GM12874 (cell line): ENCODE results near the gene MAP2K6.

Source experiments
- TF ChIP-seq, protein P1 (sequence below): IDR thresholded peaks from 2 replicates; pipeline ENCODE4 v1.5.1; 2011; ENCODE audit warnings: low read depth, mild to moderate bottlenecking, control low read depth, low read length, moderate library complexity; ENCODE audit not compliant: insufficient read depth

MAP2K6 gene

DNA sequence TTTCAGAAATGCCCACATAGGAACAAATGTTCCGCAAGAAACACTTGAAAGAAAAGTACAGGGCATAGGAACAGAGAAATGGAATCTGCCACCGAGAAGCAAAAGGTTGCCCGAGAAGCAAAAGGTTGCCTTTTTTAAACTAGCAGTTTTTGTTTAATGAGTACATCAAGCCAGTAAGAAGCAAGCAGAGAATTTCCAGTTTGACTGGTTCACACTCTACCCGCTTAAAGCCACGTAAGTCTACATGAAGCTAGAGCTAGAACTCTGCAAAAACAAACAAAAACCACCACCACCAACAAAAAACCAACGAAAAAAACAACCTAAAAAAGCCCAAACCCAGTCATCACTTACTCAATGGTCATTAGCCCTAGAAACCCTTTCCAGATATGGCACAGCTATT lies 144.3 kb downstream of the MAP2K6 start:
- TF ChIP-seq, protein P1, sequence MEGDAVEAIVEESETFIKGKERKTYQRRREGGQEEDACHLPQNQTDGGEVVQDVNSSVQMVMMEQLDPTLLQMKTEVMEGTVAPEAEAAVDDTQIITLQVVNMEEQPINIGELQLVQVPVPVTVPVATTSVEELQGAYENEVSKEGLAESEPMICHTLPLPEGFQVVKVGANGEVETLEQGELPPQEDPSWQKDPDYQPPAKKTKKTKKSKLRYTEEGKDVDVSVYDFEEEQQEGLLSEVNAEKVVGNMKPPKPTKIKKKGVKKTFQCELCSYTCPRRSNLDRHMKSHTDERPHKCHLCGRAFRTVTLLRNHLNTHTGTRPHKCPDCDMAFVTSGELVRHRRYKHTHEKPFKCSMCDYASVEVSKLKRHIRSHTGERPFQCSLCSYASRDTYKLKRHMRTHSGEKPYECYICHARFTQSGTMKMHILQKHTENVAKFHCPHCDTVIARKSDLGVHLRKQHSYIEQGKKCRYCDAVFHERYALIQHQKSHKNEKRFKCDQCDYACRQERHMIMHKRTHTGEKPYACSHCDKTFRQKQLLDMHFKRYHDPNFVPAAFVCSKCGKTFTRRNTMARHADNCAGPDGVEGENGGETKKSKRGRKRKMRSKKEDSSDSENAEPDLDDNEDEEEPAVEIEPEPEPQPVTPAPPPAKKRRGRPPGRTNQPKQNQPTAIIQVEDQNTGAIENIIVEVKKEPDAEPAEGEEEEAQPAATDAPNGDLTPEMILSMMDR: no peak

DNA sequence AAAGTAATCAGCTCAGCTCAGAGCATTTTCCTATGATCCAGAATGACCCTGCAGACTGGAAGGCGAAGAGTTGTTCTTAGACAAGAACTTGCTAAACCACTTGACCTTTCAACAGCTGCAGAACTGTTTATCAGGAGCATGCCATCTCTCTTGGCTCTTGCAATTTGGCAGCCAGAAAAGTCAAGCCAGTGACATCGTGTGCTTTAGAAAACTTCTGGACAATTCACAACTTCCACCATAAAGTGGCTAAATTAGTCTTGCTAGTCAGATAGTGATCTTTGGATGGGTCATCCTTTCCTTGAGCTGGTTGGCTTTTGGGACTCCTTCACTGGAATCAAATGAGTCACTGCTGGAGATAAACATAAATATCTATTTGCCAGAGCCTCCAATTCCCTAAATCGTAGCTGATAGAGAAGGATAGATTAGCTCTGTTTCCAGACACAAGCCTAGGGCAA lies 146.5 kb downstream of the MAP2K6 start:
- TF ChIP-seq, protein P1: no peak

DNA sequence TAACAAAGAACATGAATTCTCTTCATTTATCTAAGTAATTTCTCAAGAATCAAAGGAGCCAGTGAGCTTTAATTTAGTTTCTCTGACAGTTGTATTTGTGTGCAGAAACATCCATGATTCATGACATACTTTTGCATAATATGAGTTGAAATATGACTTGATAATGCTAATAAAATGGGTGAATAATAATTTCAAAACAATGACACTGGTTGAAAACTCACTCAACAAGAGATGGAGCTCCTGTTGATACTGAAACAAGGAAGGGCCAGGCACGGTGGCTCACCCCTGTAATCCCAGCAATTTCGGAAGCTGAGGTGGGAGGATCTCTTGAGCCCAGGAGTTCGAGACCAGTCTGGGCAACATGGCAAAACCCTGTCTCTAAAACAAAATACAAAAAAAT lies 147.0 kb downstream of the MAP2K6 start:
- TF ChIP-seq, protein P1: no peak

DNA sequence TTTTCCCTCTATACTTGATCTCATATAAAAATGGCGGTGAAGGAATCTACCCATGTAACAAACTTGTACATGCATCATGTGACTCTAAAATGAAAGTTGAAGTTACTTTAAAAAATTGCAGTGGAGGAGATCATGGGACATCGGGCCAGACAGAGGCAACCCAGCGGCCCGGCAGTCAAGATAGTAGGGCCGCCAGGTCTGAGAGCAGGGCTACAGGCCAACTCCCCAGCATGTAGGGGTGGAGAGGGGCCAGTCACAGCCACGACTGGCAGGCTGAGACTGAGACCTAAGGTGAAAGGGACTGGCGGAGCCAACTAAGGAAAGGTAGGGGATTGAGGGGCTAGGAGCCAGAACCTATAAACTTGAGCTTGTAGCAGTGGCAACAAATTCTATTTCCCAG lies 150.9 kb downstream of the MAP2K6 start:
- TF ChIP-seq, protein P1: no peak

DNA sequence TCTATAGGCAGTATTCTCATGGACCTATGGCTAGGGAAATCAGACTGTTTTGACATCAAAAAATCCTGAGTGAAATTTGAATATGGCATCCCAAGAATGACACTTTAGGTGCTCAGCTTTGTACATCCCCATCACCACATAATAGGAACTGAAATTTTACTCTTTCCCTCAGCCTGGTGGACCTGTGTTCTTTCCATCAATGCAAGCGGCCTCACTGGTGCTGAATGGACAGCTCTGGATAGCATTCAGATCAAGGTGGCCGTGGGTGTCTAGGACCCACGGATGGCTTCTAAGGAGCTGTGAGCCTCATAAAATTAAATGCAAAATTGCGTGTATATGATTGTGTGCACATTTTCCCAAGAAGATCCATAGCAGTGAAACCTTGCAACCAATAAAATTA lies 152.6 kb downstream of the MAP2K6 start:
- TF ChIP-seq, protein P1: no peak

DNA sequence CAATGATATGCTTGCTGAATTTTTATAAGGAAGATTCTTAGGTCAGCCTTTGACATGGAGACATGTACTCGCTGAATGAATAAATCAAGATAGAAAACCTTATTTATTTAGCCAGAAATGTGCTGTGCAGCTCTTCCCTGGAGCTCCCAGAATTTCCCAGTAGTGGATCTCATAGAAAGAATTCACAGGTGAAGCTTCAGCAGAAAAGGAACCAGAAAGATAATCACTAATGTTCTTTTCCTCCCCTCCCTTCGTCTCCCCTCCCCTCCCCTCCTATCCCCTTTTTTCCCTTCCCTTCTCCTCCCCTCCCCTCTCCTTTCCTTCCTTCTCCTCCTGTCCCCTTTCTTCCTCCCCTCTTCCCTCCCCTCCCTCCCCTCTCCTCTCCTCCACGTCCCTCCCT lies 158.2 kb downstream of the MAP2K6 start:
- TF ChIP-seq, protein P1: no peak

DNA sequence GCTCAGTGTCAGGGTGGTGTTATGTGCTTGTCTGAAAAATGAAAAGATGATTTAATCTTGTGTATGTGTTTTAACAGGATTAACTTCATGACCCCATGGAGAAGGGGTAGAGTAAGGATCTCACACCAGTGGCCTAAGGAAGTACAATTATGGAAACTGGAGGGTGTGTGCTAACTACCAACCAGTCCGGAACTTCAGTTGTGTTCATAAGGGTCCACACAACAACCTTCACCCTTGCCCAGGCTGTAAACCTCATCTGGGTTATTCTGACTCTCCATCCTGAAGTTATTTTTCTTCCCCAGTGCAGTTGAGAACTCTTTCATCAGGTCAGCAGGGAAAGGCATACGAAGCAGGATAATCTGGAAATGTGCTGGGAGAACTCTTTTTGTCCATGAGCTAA lies 158.9 kb downstream of the MAP2K6 start:
- TF ChIP-seq, protein P1: no peak
